HEK293 (cell line): ENCODE results near the gene MAP3K12.
A peak's percentile ranks its signal among the peaks of the same experiment; 100 is the strongest.

Experiments
- CTCF ChIP-seq: fragments of 450-650 bp; formaldehyde crosslinking; IDR thresholded peaks from 2 replicates; pipeline ENCODE4 v1.5.1; 2016; ENCODE audit warnings: missing biosample characterization, missing genetic modification characterization
- MEIS1 ChIP-seq: sonication (generic); formaldehyde crosslinking; IDR thresholded peaks from 2 replicates; pipeline ENCODE4 v1.8.1; 2022; ENCODE audit warnings: missing genetic modification reagents, mild to moderate bottlenecking, borderline replicate concordance
- MYNN ChIP-seq: fragments of 450-650 bp; formaldehyde crosslinking; IDR thresholded peaks from 2 replicates; pipeline ENCODE4 v1.5.1; 2016; ENCODE audit warnings: missing biosample characterization, missing genetic modification characterization, borderline replicate concordance
- REST ChIP-seq: fragments of 450-650 bp; formaldehyde crosslinking; IDR thresholded peaks from 2 replicates; pipeline ENCODE4 v1.5.1; 2016; ENCODE audit warnings: missing biosample characterization, missing genetic modification characterization
- ZBTB10 ChIP-seq: fragments of 450-650 bp; formaldehyde crosslinking; IDR thresholded peaks from 2 replicates; pipeline ENCODE4 v1.5.1; 2016; ENCODE audit warnings: missing biosample characterization, missing genetic modification characterization
- ZNF623 ChIP-seq: fragments of 450-650 bp; formaldehyde crosslinking; IDR thresholded peaks from 2 replicates; pipeline ENCODE4 v1.5.1; 2016; ENCODE audit warnings: missing biosample characterization, missing genetic modification characterization
- ZNF704 ChIP-seq: fragments of 450-650 bp; formaldehyde crosslinking; IDR thresholded peaks from 2 replicates; pipeline ENCODE4 v1.5.1; 2016; ENCODE audit warnings: missing biosample characterization, missing genetic modification characterization
- ZSCAN30 ChIP-seq: fragments of 450-650 bp; IDR thresholded peaks from 2 replicates; pipeline ENCODE4 v1.5.1; 2018; ENCODE audit warnings: missing biosample characterization, mild to moderate bottlenecking, missing genetic modification characterization, moderate library complexity

- no peak for TF ChIP-seq MEIS1 (CRISPR knock-in tag)
- TF ChIP-seq CTCF (tag by site-specific recombination): peak; percentile 99
- no peak for TF ChIP-seq ZNF623 (tag by site-specific recombination)
- peak; percentile 86 for TF ChIP-seq ZSCAN30 (tag by site-specific recombination)
- TF ChIP-seq ZBTB10 (tag by site-specific recombination): no peak
- no peak for TF ChIP-seq ZNF704 (tag by site-specific recombination)
- no peak for TF ChIP-seq MYNN (tag by site-specific recombination)
- 0 out of 2 replicates have a peak, but pooled peaks have one; percentile 20 for TF ChIP-seq REST (tag by site-specific recombination)
These were observed 47.5 kb downstream of the MAP3K12 start, which contains the start of gene PCBP2 for GRCh38 chr12:53451661-53452158.
